Activated naive CD8-positive, alpha-beta T cell (primary cell): ENCODE data around the gene ACAD9.
"Not testable (repeated sequence)": the region's sequence is repeated elsewhere in the genome, so short reads cannot be mapped to it uniquely, and the experiment has no call there.

Experiments used
- H3K27ac Mint-ChIP-seq: one replicate; pipeline ENCODE4 v1.8.0; 2021; ENCODE audit warnings: mixed read lengths
- H3K27me3 Mint-ChIP-seq: one replicate; pipeline ENCODE4 v1.8.0; 2021; ENCODE audit warnings: mixed read lengths
- H3K36me3 Mint-ChIP-seq: one replicate; pipeline ENCODE4 v1.8.0; 2021; ENCODE audit warnings: mixed read lengths
- H3K4me1 Mint-ChIP-seq: one replicate; pipeline ENCODE4 v1.8.0; 2021; ENCODE audit warnings: low read depth, mixed read lengths
- H3K4me3 Mint-ChIP-seq: one replicate; pipeline ENCODE4 v1.8.0; 2021; ENCODE audit warnings: mild to moderate bottlenecking, mixed read lengths
- H3K9me3 Mint-ChIP-seq: one replicate; pipeline ENCODE4 v1.8.0; 2021; ENCODE audit warnings: low read depth, mixed read lengths

ACAD9 gene

DNA sequence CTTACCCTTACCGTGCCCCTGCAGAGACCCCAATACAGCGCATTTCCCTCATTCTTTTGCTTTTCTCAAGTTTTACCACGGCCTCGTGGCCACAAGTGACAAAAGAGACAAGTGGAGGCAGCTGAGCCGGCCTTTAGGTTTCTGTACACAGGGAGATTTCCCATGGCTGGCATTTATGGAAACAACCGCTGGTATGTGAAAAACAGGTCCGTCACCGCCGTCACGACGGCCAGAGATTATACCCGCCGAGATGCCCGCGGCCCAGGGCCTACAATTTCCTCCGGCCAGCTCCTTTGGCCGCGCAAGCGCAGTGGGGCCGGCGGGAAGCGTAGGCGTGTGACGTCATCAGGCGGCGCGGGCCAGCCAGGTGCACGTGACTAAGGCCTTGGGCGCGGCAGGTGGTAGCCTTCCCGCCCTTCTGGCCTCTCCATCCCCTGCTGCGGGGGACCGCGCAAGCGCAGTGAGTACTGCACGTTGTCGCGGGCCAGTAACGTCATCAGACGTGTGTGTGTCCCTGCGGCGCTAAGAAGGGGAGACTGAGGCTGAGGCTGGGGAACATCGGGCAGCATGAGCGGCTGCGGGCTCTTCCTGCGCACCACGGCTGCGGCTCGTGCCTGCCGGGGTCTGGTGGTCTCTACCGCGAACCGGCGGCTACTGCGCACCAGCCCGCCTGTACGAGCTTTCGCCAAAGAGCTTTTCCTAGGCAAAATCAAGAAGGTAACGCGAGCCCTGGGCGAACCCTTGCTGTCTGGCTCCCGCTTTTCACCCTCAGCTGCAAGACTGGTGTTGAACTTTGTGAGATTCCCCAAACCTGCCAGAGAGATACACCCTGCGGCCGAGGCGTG, at the start of gene ACAD9:
Gene ACAD9 (plus strand): TSS at position 496 of the 845 bp plus-strand sequence. CDS start 72 bp downstream, at position 568.
- Mint-ChIP-seq H3K4me3 (peak within 1 kb of the TSS; percentile 96), H3K27me3 (no peaks in the 10 kb centered on the region), H3K9me3 (no peaks in the 10 kb centered on the region), H3K27ac (peak within 1 kb of the TSS; percentile 97), H3K36me3 (peaks cover 7% of the 10 kb centered on the region), H3K4me1 (peaks cover 67% of the 10 kb centered on the region)

- not testable (repeated sequence) for H3K36me3 Mint-ChIP-seq, H3K27ac Mint-ChIP-seq, H3K4me3 Mint-ChIP-seq, H3K9me3 Mint-ChIP-seq, H3K4me1 Mint-ChIP-seq, H3K27me3 Mint-ChIP-seq
Measured at GRCh38 chr3:128829925-128830625, 49.3 kb upstream of the ACAD9 start.

- not testable (repeated sequence) for H3K27me3 Mint-ChIP-seq, H3K4me1 Mint-ChIP-seq, H3K36me3 Mint-ChIP-seq, H3K4me3 Mint-ChIP-seq, H3K9me3 Mint-ChIP-seq, H3K27ac Mint-ChIP-seq
Measured at GRCh38 chr3:128830762-128831161, 48.7 kb upstream of the ACAD9 start.

DNA sequence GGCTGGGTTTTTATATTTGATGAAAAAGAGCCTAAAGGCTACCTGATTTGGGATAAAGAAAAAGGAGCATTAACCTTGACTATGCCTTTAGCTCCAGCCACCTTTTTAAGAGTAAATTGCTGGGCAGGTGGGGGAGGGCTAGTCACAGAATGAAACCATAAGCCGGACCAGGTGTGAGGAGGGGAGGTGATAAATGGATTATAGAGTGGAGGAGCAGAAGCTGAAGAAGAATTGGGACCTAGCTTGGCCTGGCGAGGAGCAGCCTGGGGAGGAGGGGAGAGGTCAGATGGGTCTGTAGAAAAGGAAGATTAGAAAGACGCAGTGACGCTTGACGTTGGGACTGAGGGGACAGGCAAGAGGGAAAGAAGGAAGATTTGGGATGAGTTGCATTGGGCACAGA, 46.4 kb upstream of the ACAD9 start:
- H3K4me1 Mint-ChIP-seq, H3K27me3 Mint-ChIP-seq, H3K36me3 Mint-ChIP-seq, H3K4me3 Mint-ChIP-seq, H3K9me3 Mint-ChIP-seq, H3K27ac Mint-ChIP-seq: not testable (repeated sequence)

- H3K4me3 Mint-ChIP-seq: no peak overlapping the region
- H3K4me1 Mint-ChIP-seq: no peaks in the 10 kb centered on the region
- no peaks in the 10 kb centered on the region for H3K27me3 Mint-ChIP-seq
- no peaks in the 10 kb centered on the region for H3K9me3 Mint-ChIP-seq
- no peak overlapping the region for H3K27ac Mint-ChIP-seq
- peaks cover 2% of the 10 kb centered on the region for H3K36me3 Mint-ChIP-seq
Measured at GRCh38 chr3:128835096-128835495, 44.3 kb upstream of the ACAD9 start.

DNA sequence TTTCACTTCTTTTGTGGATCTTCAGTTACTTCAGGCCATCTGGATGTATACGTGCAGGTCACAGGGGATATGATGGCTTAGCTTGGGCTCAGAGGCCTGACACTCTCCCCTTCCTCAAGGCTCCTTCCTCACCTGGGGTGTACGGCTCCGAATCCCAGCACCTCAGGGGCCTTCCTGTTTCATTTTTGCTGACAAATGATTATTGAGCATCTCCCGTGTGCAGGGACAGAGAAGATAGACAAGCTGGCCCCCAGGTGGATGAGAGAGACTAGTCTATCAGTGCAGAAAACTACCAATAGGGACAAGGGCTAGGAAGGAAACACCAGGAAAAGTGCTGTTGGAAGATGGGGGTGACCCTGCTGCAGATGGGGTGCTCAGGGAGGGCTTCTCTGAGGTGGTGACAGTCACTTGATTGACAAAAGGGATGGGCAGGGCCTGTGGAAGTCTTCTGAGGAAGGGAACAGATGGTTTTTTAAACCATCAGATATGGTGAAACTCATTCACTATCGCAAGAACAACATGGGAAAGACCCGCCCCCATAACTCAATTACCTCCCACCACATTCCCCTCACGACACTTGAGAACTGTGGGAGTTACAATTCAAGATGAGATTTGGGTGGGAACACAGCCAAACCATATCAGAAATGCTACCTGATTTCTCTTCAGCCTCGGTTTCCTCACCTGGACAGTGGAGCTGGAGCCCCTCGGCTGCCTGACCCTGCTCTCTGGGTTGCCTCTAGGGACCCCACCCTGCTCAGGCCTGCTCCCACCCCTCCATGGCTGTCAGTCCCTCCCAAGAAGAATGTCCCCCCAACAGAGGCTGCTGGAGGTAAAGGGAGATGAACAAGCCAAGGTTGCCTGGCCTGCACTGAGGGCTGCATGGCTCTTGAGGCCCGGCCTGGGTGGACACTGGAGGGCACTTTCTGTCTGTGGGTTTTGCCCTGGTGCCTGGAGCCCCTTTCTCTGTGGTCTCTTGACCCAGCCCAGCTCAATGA, 37.2 kb upstream of the ACAD9 start:
- Mint-ChIP-seq H3K27me3 (no peaks in the 10 kb centered on the region), H3K27ac (no peak overlapping the region), H3K4me1 (peaks cover 12% of the 10 kb centered on the region), H3K36me3 (no peaks in the 10 kb centered on the region), H3K9me3 (no peaks in the 10 kb centered on the region), H3K4me3 (no peak overlapping the region)

DNA sequence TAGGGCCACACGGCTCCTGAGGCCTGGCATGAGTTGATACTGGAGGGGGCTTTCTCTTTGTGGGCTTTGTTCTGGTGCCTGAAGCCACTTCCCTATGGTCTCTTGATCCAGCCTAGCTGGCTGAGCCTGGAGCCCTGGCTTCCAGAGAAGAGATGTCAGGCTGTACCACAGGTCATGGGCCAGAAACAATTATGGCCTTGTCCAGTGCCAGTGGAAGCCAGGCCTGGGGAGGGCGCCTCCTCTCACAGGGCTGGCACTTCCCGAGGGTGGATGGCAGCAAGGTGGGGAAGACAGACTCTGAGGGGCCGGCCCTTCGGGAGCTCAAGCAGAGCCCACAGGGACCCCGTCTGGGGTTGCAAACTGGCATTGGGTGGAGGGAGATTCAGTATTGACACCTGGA, 34.9 kb upstream of the ACAD9 start:
- H3K36me3 Mint-ChIP-seq: no peaks in the 10 kb centered on the region
- H3K4me3 Mint-ChIP-seq: peak overlapping the region; percentile 27
- H3K27me3 Mint-ChIP-seq: no peaks in the 10 kb centered on the region
- no peak overlapping the region for H3K27ac Mint-ChIP-seq
- no peaks in the 10 kb centered on the region for H3K9me3 Mint-ChIP-seq
- peaks cover 12% of the 10 kb centered on the region for H3K4me1 Mint-ChIP-seq

DNA sequence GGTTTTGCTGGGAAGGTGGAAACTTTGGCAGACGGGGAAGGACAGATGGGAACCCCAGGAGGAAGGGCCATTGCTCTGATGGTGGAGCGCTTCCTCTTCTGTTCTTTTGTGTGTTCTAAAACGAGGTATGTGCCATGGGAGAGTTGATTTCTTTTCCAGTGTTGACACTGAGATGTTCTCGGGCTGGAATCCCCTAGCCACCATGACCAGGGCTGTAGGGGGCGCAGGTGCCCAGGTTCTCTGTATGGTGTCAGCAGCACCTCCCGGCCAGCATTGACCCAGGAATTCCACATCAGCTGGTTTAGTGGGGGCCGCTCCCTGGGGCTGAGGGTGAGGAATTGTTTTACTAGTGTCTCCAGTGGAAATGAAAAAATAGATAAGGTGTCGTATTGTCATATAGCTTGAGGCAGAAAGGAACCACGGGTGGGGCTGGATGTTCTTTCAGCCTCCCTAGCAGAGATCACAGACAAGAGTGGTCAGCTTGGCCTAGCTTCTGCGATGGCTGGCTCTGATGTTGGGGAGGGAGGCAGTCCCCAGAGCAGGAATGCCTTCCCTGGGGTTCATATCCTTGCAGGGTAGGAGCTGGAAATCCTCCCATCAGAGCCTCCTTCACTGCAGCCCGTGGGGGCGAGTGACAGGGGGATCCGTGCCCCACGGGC, 34.2 kb upstream of the ACAD9 start:
- Mint-ChIP-seq H3K36me3 (no peaks in the 10 kb centered on the region), H3K27me3 (no peaks in the 10 kb centered on the region)

DNA sequence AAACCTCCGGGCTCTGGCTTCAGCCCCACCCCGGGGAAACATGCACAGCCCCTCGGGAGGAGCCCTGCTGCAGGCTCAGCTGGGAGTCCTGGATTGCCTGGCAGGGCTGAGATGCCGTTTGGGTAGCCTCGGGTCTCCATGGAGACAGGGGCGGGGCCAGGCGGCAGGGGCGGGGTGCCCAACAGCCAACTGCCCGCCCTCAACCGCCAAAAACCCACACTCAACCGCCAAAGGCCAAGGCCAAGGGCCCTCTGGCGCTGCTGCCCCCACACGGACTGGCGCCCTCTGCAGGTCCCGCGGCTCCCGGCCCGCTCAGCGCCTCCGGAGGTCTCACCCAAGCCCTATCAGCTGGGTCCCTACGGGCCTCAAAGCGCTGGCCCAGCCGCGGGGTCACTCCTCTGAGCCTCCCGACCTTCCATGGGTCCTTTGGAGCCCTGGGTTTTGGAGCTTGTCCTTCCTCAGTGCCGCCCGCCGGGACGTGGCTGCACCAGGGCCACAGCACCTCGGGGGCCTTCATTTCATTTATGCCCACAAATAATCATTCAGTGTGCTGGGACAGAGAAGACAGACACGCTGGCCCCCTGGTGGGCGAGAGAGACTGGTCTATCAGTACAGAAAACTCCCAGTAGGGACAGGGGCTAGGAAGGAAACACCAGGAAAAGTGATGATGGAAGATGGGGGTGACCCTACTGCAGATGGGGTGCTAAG, 33.5 kb upstream of the ACAD9 start:
- Mint-ChIP-seq H3K36me3 (no peaks in the 10 kb centered on the region), H3K4me1 (peaks cover 12% of the 10 kb centered on the region), H3K4me3 (peak overlapping the region; percentile 81), H3K9me3 (no peaks in the 10 kb centered on the region), H3K27me3 (no peaks in the 10 kb centered on the region), H3K27ac (peak overlapping the region; percentile 87)

More for the DNA sequence above, 34.2 kb upstream of the ACAD9 start:
- Mint-ChIP-seq H3K9me3 (no peaks in the 10 kb centered on the region), H3K27ac (no peak overlapping the region), H3K4me3 (peak overlapping the region; percentile 62), H3K4me1 (peaks cover 12% of the 10 kb centered on the region)

- H3K27me3 Mint-ChIP-seq: no peaks in the 10 kb centered on the region
Measured at GRCh38 chr3:128846486-128846891, 32.9 kb upstream of the ACAD9 start.

DNA sequence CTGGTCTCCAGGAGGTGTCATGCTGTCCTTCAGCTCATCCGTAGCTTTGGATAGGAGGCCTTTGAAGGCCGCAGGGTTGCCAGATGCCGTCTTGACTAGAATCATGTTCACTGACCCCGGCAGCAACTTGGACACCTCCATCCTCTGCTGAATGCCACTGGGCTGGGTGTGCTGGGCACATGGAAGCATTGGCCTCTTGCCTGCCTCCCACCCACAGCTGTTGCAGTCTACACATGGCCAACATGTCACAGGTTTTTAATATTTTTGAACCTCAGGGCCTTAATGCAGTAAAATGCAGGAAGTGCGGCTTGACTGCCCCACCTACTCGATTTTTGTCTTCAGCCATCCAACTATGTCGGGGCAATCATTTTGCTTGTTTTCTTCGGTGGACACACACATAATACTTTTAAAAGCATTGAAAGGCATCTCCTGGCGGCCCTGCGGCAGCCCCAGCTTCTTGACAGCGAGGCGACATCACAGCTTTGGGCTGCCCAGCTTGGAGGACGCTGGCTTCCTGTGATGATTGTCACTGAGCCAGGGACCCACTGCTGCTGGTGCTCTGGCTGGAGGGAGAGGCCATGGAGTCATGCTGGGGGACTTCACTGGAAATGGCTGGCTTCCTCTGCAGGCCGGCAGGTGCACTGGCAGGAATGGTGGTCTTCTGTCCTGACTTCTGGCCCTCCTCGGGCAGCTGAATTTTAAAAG, 31.6 kb upstream of the ACAD9 start:
- H3K36me3 Mint-ChIP-seq: no peaks in the 10 kb centered on the region
- peaks cover 12% of the 10 kb centered on the region for H3K4me1 Mint-ChIP-seq
- H3K27ac Mint-ChIP-seq: no peak overlapping the region
- H3K9me3 Mint-ChIP-seq: no peaks in the 10 kb centered on the region
- no peak overlapping the region for H3K4me3 Mint-ChIP-seq
- H3K27me3 Mint-ChIP-seq: no peaks in the 10 kb centered on the region

More at GRCh38 chr3:128846486-128846891, 32.9 kb upstream of the ACAD9 start:
- Mint-ChIP-seq H3K4me3 (peak overlapping the region; percentile 81), H3K9me3 (no peaks in the 10 kb centered on the region), H3K4me1 (peaks cover 12% of the 10 kb centered on the region), H3K36me3 (no peaks in the 10 kb centered on the region), H3K27ac (peak overlapping the region; percentile 87)

- H3K9me3 Mint-ChIP-seq: no peaks in the 10 kb centered on the region
Measured at GRCh38 chr3:128848936-128849335, 30.5 kb upstream of the ACAD9 start.

DNA sequence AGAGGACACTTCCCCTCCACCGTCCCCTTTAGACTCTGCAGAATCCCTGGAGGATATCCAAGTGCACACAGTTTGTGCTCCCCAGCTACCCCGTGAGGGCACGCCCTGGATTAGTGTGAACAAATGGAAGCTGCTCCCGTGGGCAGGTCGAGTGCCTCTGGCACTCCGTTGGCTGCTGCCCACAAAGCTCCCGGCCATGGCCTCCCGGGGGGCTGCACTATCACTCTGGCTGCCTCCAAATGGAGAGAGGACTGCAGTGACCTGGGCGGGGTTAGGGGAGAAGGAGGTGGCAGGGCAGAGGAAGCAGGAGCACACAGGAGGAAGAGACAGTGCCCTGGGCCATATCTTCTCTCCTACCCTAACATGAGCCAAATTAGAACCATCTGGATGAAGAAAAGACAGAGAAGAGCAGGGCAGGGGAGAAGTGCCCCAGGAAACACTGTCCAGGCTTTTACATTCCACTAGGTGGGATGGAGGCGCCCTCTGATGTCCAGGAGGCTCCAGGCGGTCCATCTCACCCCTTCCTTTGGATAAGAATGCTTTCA, 29.4 kb upstream of the ACAD9 start:
- peaks cover 3% of the 10 kb centered on the region for H3K36me3 Mint-ChIP-seq
- H3K9me3 Mint-ChIP-seq: no peaks in the 10 kb centered on the region
- peaks cover 12% of the 10 kb centered on the region for H3K4me1 Mint-ChIP-seq
- H3K27me3 Mint-ChIP-seq: no peaks in the 10 kb centered on the region
- H3K4me3 Mint-ChIP-seq: no peak overlapping the region
- no peak overlapping the region for H3K27ac Mint-ChIP-seq

More at GRCh38 chr3:128848936-128849335, 30.5 kb upstream of the ACAD9 start:
- no peak overlapping the region for H3K27ac Mint-ChIP-seq
- H3K4me1 Mint-ChIP-seq: peaks cover 12% of the 10 kb centered on the region
- no peaks in the 10 kb centered on the region for H3K27me3 Mint-ChIP-seq
- H3K4me3 Mint-ChIP-seq: no peak overlapping the region
- H3K36me3 Mint-ChIP-seq: no peaks in the 10 kb centered on the region
